Astrocyte of the spinal cord (primary cell): ENCODE measurements around the gene DIAPH2.

ENCODE experiments used
- DNase-seq: peaks from one replicate; pipeline ENCODE4 v3.0.0; 2011; ENCODE audit warnings: low read depth, low spot score
- H3K4me3 ChIP-seq: 2 replicates; pipeline ENCODE4 v1.5.1; 2011; ENCODE audit warnings: low read depth, mild to moderate bottlenecking, low read length, moderate library complexity
- CTCF ChIP-seq: IDR thresholded peaks from 2 replicates; pipeline ENCODE4 v1.5.1; 2012; ENCODE audit warnings: low read depth, mild to moderate bottlenecking, low read length, inconsistent platforms
- in situ Hi-C: cut with HindIII; loops from 2 replicates; pipeline ENCODE4 v1.10.0; 2017; ENCODE audit warnings: low sequenced_read_pairs

Gene DIAPH2

GRCh38 chrX:97344724-97345123, 660.1 kb downstream of the DIAPH2 start:
- no peak for TF ChIP-seq CTCF
- H3K4me3 ChIP-seq = no peak overlapping the region
- in situ Hi-C loops = no loop called here
- no peak for DNase-seq

GRCh38 chrX:97358941-97359340, 674.3 kb downstream of the DIAPH2 start:
- in situ Hi-C loops = no loop called here
- no peak overlapping the region for H3K4me3 ChIP-seq
- no peak for TF ChIP-seq CTCF
- no peak for DNase-seq

GRCh38 chrX:97363843-97364242, 679.2 kb downstream of the DIAPH2 start:
- in situ Hi-C loops = no loop called here
- no peak overlapping the region for H3K4me3 ChIP-seq
- DNase-seq = no peak
- no peak for TF ChIP-seq CTCF

GRCh38 chrX:97366237-97366636, 681.6 kb downstream of the DIAPH2 start:
- no peak for DNase-seq
- in situ Hi-C loops = no loop called here
- no peak overlapping the region for H3K4me3 ChIP-seq
- no peak for TF ChIP-seq CTCF

- no peak for TF ChIP-seq CTCF
- in situ Hi-C loops = no loop called here
- peak; percentile 3 for DNase-seq
- no peak overlapping the region for H3K4me3 ChIP-seq
Measured at GRCh38 chrX:97367125-97367524, 682.5 kb downstream of the DIAPH2 start.

- no peak for DNase-seq
- no peak for TF ChIP-seq CTCF
- in situ Hi-C loops = no loop called here
- H3K4me3 ChIP-seq = no peak overlapping the region
Measured at GRCh38 chrX:97369947-97370346, 685.3 kb downstream of the DIAPH2 start.
